Smooth muscle cell (in vitro differentiated cells): ENCODE results near the gene PGAM1. TPM values are rescaled to one million over a fixed set of nuclear protein-coding genes. Genes with fewer than 3 reads are reported as not detected.

Experiments used
- DNase-seq: peaks from one replicate; lab custom pipeline; 2025; ENCODE audit not compliant: unreplicated experiment; lab: John Stamatoyannopoulos, UW
- H2AFZ ChIP-seq: fragments of 200-600 bp; sonication (generic); 2 replicates; pipeline ENCODE4 v1.6.0; 2016; ENCODE audit warnings: antibody characterized with exemption, low read depth, mild to moderate bottlenecking
- H3F3A ChIP-seq: fragments of 200-600 bp; sonication (generic); 2 replicates; pipeline ENCODE4 v1.6.0; 2017; ENCODE audit warnings: antibody characterized with exemption, low read depth
- H3K27ac ChIP-seq: fragments of 200-600 bp; sonication (generic); 2 replicates; pipeline ENCODE4 v1.5.1; 2016; ENCODE audit warnings: low read depth, mild to moderate bottlenecking
- H3K27me3 ChIP-seq: fragments of 200-600 bp; sonication (generic); 2 replicates; pipeline ENCODE4 v1.6.1; 2016; ENCODE audit warnings: low read depth, mild to moderate bottlenecking
- H3K36me3 ChIP-seq: fragments of 200-600 bp; sonication (generic); 2 replicates; pipeline ENCODE4 v1.5.1; 2016; ENCODE audit warnings: low read depth
- H3K4me1 ChIP-seq: fragments of 200-600 bp; sonication (generic); 2 replicates; pipeline ENCODE4 v1.5.1; 2016; ENCODE audit warnings: low read depth
- H3K4me2 ChIP-seq: fragments of 200-600 bp; sonication (generic); 2 replicates; pipeline ENCODE4 v1.6.0; 2016; ENCODE audit warnings: mild to moderate bottlenecking
- H3K4me3 ChIP-seq: fragments of 200-600 bp; sonication (generic); 2 replicates; pipeline ENCODE4 v1.5.1; 2016; ENCODE audit warnings: mild to moderate bottlenecking
- H3K79me2 ChIP-seq: fragments of 200-600 bp; sonication (generic); 2 replicates; pipeline ENCODE4 v1.6.0; 2016; ENCODE audit warnings: low read depth, mild to moderate bottlenecking
- H3K9ac ChIP-seq: fragments of 200-600 bp; sonication (generic); 2 replicates; pipeline ENCODE4 v1.6.0; 2016; ENCODE audit warnings: low read depth
- H3K9me3 ChIP-seq: fragments of 200-600 bp; sonication (generic); replicated peaks from 2 replicates; pipeline ENCODE4 v1.5.1; 2016; ENCODE audit warnings: low read depth
- H4K20me1 ChIP-seq: fragments of 200-600 bp; sonication (generic); 2 replicates; pipeline ENCODE4 v1.6.0; 2016; ENCODE audit warnings: low read depth
- WGBS: methylation state at CpG from one replicate; pipeline ENCODE4 v1.1.7; 2016; ENCODE audit warnings: low lambda C conversion rate; 5-methylcytosine and 5-hydroxymethylcytosine counted together
- polyA plus RNA-seq: library from polyadenylated mRNA; unstranded; fragments of >200 nt; fragmentation: Nextera tagmentation; extraction: Ambion mirVana; gene quantifications from 2 replicates; pipeline ENCODE4 v1.2.1, GENCODE V29; 2016
- total RNA-seq: library from RNA; depleted of rRNA; stranded (reverse); fragments of >200 nt; gene quantifications from 2 replicates; pipeline ENCODE4 v1.2.3, GENCODE V29; 2014
- TF ChIP-seq, protein P1 (sequence below): fragments of 200-600 bp; sonication (generic); IDR thresholded peaks from 2 replicates; pipeline ENCODE4 v1.5.1; 2017; ENCODE audit warnings: borderline replicate concordance, mild to moderate bottlenecking, antibody characterized with exemption; ENCODE audit not compliant: insufficient read depth, poor library complexity, severe bottlenecking

Gene PGAM1
- total and polyA plus RNA-seq, 2 experiments from 2014 or later = 725 to 957 TPM

DNA sequence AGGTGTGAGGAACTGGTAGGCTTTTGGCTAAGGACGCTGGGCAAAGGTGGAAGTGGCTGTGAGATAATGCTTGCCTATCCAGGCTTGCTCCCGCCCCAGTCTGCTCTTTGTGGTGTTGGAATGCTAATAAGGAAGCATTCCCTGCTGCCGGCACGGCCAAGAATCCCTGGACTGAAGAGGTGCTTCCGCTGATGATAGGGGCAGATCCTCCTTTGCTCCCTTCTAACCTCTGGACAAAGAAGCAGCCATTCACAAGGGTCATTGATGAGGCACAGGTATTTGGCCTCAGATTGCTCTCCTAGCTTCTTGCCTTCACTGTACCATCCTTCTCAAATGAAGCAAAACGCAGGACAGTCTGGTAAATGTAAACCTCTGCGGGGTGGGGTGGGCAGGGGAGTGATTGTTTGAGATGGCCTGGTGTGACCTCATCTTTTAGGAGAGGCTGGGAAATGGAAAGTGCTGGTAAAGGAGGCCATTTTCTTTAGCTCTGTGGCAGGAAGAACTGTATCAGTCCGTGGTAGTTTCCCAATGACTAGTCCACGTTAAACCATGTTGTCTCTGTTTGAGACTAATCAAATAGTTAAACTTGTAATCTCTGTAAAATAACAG, 1.7 kb downstream of the PGAM1 start:
- Histone ChIP-seq H2AFZ (no peak overlapping the region), H3K9ac (peak overlapping the region; percentile 78), H3K27ac (peak overlapping the region; percentile 90), H4K20me1 (peaks cover 52% of the 10 kb centered on the region), H3F3A (peaks cover 37% of the 10 kb centered on the region), H3K36me3 (peaks cover 10% of the 10 kb centered on the region), H3K9me3 (no peaks in the 10 kb centered on the region), H3K4me1 (peaks cover 10% of the 10 kb centered on the region), H3K79me2 (peaks cover 55% of the 10 kb centered on the region), H3K4me2 (peak overlapping the region; percentile 94), H3K27me3 (no peaks in the 10 kb centered on the region), H3K4me3 (peak overlapping the region; percentile 81)
- no peak for DNase-seq
- 2% methylated on average over 9 of the region's 9 CpGs for WGBS
- TF ChIP-seq, protein P1, sequence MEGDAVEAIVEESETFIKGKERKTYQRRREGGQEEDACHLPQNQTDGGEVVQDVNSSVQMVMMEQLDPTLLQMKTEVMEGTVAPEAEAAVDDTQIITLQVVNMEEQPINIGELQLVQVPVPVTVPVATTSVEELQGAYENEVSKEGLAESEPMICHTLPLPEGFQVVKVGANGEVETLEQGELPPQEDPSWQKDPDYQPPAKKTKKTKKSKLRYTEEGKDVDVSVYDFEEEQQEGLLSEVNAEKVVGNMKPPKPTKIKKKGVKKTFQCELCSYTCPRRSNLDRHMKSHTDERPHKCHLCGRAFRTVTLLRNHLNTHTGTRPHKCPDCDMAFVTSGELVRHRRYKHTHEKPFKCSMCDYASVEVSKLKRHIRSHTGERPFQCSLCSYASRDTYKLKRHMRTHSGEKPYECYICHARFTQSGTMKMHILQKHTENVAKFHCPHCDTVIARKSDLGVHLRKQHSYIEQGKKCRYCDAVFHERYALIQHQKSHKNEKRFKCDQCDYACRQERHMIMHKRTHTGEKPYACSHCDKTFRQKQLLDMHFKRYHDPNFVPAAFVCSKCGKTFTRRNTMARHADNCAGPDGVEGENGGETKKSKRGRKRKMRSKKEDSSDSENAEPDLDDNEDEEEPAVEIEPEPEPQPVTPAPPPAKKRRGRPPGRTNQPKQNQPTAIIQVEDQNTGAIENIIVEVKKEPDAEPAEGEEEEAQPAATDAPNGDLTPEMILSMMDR = no peak

DNA sequence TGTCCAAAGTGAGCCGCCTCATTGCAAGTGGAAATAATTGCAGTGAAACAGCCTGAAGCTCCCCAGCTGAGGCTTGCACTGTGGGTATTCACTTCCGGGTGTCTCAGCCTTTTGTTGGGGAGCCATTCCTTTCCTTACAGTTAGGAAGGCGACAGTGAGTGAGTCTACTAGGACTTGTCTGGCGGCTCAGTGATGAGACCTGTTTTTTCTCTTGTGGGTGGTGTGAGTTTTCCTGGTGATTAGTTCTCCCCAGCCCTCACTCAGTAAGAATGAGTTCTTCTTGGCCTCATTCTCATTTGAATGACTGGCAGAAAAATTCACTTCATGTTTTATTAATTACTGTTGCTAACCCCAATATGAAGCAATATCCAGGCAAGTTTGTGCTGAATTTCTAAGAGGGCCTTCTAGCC, 2.6 kb downstream of the PGAM1 start:
- peaks cover 10% of the 10 kb centered on the region for H3K36me3 ChIP-seq
- H3K4me1 ChIP-seq = peaks cover 10% of the 10 kb centered on the region
- no peaks in the 10 kb centered on the region for H3K27me3 ChIP-seq
- peaks cover 52% of the 10 kb centered on the region for H4K20me1 ChIP-seq
- peak overlapping the region; percentile 78 for H3K9ac ChIP-seq
- H2AFZ ChIP-seq = no peak overlapping the region
- TF ChIP-seq, protein P1 = no peak
- WGBS = 32% methylated on average over 4 of the region's 4 CpGs
- peaks cover 35% of the 10 kb centered on the region for H3F3A ChIP-seq
- peak overlapping the region; percentile 81 for H3K4me3 ChIP-seq
- no peaks in the 10 kb centered on the region for H3K9me3 ChIP-seq
- peak overlapping the region; percentile 90 for H3K27ac ChIP-seq
- H3K4me2 ChIP-seq = peak overlapping the region; percentile 94
- no peak for DNase-seq
- H3K79me2 ChIP-seq = peaks cover 55% of the 10 kb centered on the region

- H2AFZ ChIP-seq = no peak overlapping the region
- TF ChIP-seq, protein P1 = no peak
- no peak for DNase-seq
- no peak overlapping the region for H3K4me3 ChIP-seq
- peaks cover 41% of the 10 kb centered on the region for H3F3A ChIP-seq
- H3K79me2 ChIP-seq = peaks cover 27% of the 10 kb centered on the region
- peak overlapping the region; percentile 16 for H3K27ac ChIP-seq
- no peak overlapping the region for H3K4me2 ChIP-seq
- peaks cover 30% of the 10 kb centered on the region for H4K20me1 ChIP-seq
- H3K9me3 ChIP-seq = no peaks in the 10 kb centered on the region
- H3K9ac ChIP-seq = no peak overlapping the region
- no peaks in the 10 kb centered on the region for H3K4me1 ChIP-seq
- H3K36me3 ChIP-seq = peaks cover 14% of the 10 kb centered on the region
- H3K27me3 ChIP-seq = no peaks in the 10 kb centered on the region
Measured at GRCh38 chr10:97434055-97434454, 8.1 kb downstream of the PGAM1 start.

DNA sequence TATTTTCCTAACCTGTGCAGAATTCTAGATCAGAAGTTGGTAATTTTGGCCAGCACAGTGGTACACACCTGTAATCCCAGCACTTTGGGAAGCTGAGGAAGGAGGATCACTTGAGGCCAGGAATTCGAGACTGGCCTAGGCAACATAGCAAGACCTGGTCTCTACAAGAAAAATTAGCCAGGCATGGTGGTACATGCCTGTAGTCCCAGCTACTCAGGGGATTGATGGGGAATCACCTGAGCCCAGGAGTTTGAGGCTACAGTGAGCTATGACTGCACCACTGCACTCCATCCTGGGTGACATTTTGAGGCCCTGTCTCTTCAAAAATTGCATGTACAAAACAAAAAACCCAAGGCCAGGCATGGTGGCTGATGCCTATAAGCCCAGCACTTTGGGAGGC, 8.6 kb downstream of the PGAM1 start:
- H3K79me2 ChIP-seq = peaks cover 22% of the 10 kb centered on the region
- H4K20me1 ChIP-seq = peaks cover 25% of the 10 kb centered on the region
- H3K9ac ChIP-seq = no peak overlapping the region
- peaks cover 38% of the 10 kb centered on the region for H3F3A ChIP-seq
- DNase-seq = no peak
- H3K27ac ChIP-seq = peak overlapping the region; percentile 16
- H3K27me3 ChIP-seq = no peaks in the 10 kb centered on the region
- WGBS = 90% methylated on average over 1 of the region's 1 CpG
- H3K4me1 ChIP-seq = no peaks in the 10 kb centered on the region
- no peak overlapping the region for H3K4me3 ChIP-seq
- H2AFZ ChIP-seq = no peak overlapping the region
- H3K36me3 ChIP-seq = peaks cover 14% of the 10 kb centered on the region
- no peak overlapping the region for H3K4me2 ChIP-seq
- H3K9me3 ChIP-seq = no peaks in the 10 kb centered on the region
- TF ChIP-seq, protein P1 = no peak
